ENCODE data around the gene RAB3C. TPM values are rescaled to one million over a fixed set of nuclear protein-coding genes. Genes with fewer than 3 reads are reported as not detected.

RAB3C gene
- total RNA-seq, 1 donor from 2014 or later = 0.52 TPM

- Histone ChIP-seq H3K4me3 (ENCODE audit: low read length in 3 of 3) (no peak overlapping the region), H3K9me3 (ENCODE audit: control insufficient read depth in 3 of 3, low read length in 3 of 3) (no peaks in the 10 kb centered on the region), H3K27ac (ENCODE audit: low read depth, low read length) (no peak overlapping the region), H3K4me1 (ENCODE audit: control insufficient read depth in 3 of 3, insufficient read depth in 3 of 3, low read length in 3 of 3) (no peaks in the 10 kb centered on the region), H3K9ac (ENCODE audit: low read depth in 1 of 3, low read length in 3 of 3) (no peak overlapping the region), H3K36me3 (ENCODE audit: control insufficient read depth in 3 of 3, insufficient read depth in 3 of 3, low read length in 3 of 3) (no peaks in the 10 kb centered on the region), H3K27me3 (ENCODE audit: control insufficient read depth in 3 of 3, insufficient read depth in 3 of 3, low read length in 3 of 3) (peaks cover 0 to 3% (median 0%) of the 10 kb centered on the region in 3 donors)
These were observed 192.9 kb downstream of the RAB3C start for GRCh38 chr5:58775701-58776262.

GRCh38 chr5:58776559-58776958, 193.7 kb downstream of the RAB3C start:
- H3K4me3 ChIP-seq (ENCODE audit: low read length in 3 of 3) = no peak overlapping the region
- H3K36me3 ChIP-seq (ENCODE audit: control insufficient read depth in 3 of 3, insufficient read depth in 3 of 3, low read length in 3 of 3) = no peaks in the 10 kb centered on the region
- H3K4me1 ChIP-seq (ENCODE audit: control insufficient read depth in 3 of 3, insufficient read depth in 3 of 3, low read length in 3 of 3) = no peaks in the 10 kb centered on the region
- no peaks in the 10 kb centered on the region for H3K9me3 ChIP-seq (ENCODE audit: control insufficient read depth in 3 of 3, low read length in 3 of 3)
- no peak overlapping the region for H3K9ac ChIP-seq (ENCODE audit: low read depth in 1 of 3, low read length in 3 of 3)
- peaks cover 0 to 3% (median 0%) of the 10 kb centered on the region in 3 donors for H3K27me3 ChIP-seq (ENCODE audit: control insufficient read depth in 3 of 3, insufficient read depth in 3 of 3, low read length in 3 of 3)
- no peak overlapping the region for H3K27ac ChIP-seq (ENCODE audit: low read depth, low read length)

- Histone ChIP-seq H3K27me3 (ENCODE audit: control insufficient read depth in 3 of 3, insufficient read depth in 3 of 3, low read length in 3 of 3) (peaks cover 0 to 3% (median 0%) of the 10 kb centered on the region in 3 donors), H3K36me3 (ENCODE audit: control insufficient read depth in 3 of 3, insufficient read depth in 3 of 3, low read length in 3 of 3) (no peaks in the 10 kb centered on the region), H3K9ac (ENCODE audit: low read depth in 1 of 3, low read length in 3 of 3) (no peak overlapping the region), H3K27ac (ENCODE audit: low read depth, low read length) (no peak overlapping the region), H3K4me1 (ENCODE audit: control insufficient read depth in 3 of 3, insufficient read depth in 3 of 3, low read length in 3 of 3) (no peaks in the 10 kb centered on the region), H3K4me3 (ENCODE audit: low read length in 3 of 3) (no peak overlapping the region), H3K9me3 (ENCODE audit: control insufficient read depth in 3 of 3, low read length in 3 of 3) (no peaks in the 10 kb centered on the region)
These were observed 196.0 kb downstream of the RAB3C start for GRCh38 chr5:58778888-58779287.

DNA sequence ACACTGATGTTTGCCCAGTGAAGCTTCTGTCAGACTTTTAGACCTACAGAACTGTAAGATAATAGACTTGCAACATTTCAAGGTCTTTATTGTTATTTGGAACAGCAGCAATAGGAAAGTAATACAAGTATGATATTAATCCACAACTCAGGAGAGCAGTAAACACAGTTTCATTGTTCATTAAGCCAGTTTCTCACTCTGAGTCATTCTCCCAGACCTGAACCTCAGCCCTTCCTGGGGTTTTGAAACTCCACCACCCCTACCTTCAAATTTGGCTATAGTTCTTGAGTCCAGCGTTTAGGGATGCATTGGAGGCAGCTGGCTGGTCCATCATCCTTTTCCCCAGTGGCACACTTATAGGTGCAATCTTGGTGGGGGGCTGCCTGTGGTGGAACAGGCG, 203.2 kb downstream of the RAB3C start:
- H3K4me3 ChIP-seq (ENCODE audit: low read length in 3 of 3) = no peak overlapping the region
- H3K4me1 ChIP-seq (ENCODE audit: control insufficient read depth in 3 of 3, insufficient read depth in 3 of 3, low read length in 3 of 3) = no peaks in the 10 kb centered on the region
- H3K9ac ChIP-seq (ENCODE audit: low read depth in 1 of 3, low read length in 3 of 3) = no peak overlapping the region
- peaks cover 0 to 7% (median 0%) of the 10 kb centered on the region in 3 donors for H3K9me3 ChIP-seq (ENCODE audit: control insufficient read depth in 3 of 3, low read length in 3 of 3)
- H3K36me3 ChIP-seq (ENCODE audit: control insufficient read depth in 3 of 3, insufficient read depth in 3 of 3, low read length in 3 of 3) = no peaks in the 10 kb centered on the region
- no peaks in the 10 kb centered on the region for H3K27me3 ChIP-seq (ENCODE audit: control insufficient read depth in 3 of 3, insufficient read depth in 3 of 3, low read length in 3 of 3)
- no peak overlapping the region for H3K27ac ChIP-seq (ENCODE audit: low read depth, low read length)

DNA sequence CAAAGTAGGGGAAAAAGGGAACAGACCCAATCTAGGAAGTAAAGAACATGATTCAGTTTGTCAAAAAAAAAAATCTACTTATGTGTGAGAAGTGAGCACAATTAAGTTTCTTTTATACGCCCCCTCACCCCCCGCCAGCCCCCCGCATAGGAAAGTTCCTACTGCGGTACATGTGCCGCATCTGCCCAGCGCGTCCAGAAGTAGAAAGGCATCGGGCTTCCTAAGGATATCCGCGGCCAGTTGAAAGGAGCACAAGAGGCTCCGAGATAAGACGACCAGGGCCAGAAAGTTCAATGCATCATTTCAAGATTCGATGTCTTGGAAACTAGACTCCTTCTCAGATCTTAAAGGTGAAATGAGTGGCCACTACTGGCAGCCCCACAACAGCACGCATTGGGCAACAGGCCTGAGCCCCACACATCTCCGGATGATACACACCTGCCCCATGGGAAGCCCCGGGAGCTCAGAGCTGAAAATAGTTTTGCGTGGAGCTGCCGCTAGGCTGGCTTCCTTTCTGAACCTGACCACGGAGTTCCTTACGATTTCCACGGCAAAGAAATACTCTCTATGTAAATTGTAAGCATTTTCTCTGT, 203.9 kb downstream of the RAB3C start:
- Histone ChIP-seq H3K27ac (ENCODE audit: low read depth, low read length) (no peak overlapping the region), H3K4me1 (ENCODE audit: control insufficient read depth in 3 of 3, insufficient read depth in 3 of 3, low read length in 3 of 3) (no peaks in the 10 kb centered on the region), H3K9ac (ENCODE audit: low read depth in 1 of 3, low read length in 3 of 3) (no peak overlapping the region), H3K4me3 (ENCODE audit: low read length in 3 of 3) (no peak overlapping the region), H3K36me3 (ENCODE audit: control insufficient read depth in 3 of 3, insufficient read depth in 3 of 3, low read length in 3 of 3) (no peaks in the 10 kb centered on the region), H3K9me3 (ENCODE audit: control insufficient read depth in 3 of 3, low read length in 3 of 3) (peaks cover 0 to 7% (median 0%) of the 10 kb centered on the region in 3 donors), H3K27me3 (ENCODE audit: control insufficient read depth in 3 of 3, insufficient read depth in 3 of 3, low read length in 3 of 3) (no peaks in the 10 kb centered on the region)

DNA sequence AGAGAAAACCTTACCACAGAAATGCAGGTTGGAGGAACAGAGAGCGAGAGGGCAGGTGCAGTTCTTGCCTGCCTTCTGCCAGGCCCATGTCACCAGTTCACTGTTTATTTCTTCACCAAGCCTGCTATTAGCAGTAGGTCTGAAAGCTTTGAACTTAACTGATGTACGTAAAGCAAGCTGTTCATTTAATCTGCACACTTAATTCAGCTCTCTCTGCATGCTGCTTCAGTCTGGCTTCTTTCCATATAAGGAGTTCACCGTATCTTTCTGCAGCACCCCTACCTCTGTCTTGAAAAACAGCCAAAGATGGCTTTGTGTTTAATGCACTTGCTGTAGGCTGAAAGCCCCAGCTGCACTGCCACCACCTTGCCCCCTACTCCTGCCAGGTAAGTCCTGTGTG, 205.1 kb downstream of the RAB3C start:
- H3K4me3 ChIP-seq (ENCODE audit: low read length in 3 of 3) = no peak overlapping the region
- no peak overlapping the region for H3K27ac ChIP-seq (ENCODE audit: low read depth, low read length)
- H3K9ac ChIP-seq (ENCODE audit: low read depth in 1 of 3, low read length in 3 of 3) = no peak overlapping the region
- H3K36me3 ChIP-seq (ENCODE audit: control insufficient read depth in 3 of 3, insufficient read depth in 3 of 3, low read length in 3 of 3) = no peaks in the 10 kb centered on the region
- H3K4me1 ChIP-seq (ENCODE audit: control insufficient read depth in 3 of 3, insufficient read depth in 3 of 3, low read length in 3 of 3) = no peaks in the 10 kb centered on the region
- peaks cover 0 to 7% (median 0%) of the 10 kb centered on the region in 3 donors for H3K9me3 ChIP-seq (ENCODE audit: control insufficient read depth in 3 of 3, low read length in 3 of 3)
- H3K27me3 ChIP-seq (ENCODE audit: control insufficient read depth in 3 of 3, insufficient read depth in 3 of 3, low read length in 3 of 3) = no peaks in the 10 kb centered on the region

- Histone ChIP-seq H3K27ac (ENCODE audit: low read depth, low read length) (no peak overlapping the region), H3K36me3 (ENCODE audit: control insufficient read depth in 3 of 3, insufficient read depth in 3 of 3, low read length in 3 of 3) (no peaks in the 10 kb centered on the region), H3K27me3 (ENCODE audit: control insufficient read depth in 3 of 3, insufficient read depth in 3 of 3, low read length in 3 of 3) (no peaks in the 10 kb centered on the region), H3K4me3 (ENCODE audit: low read length in 3 of 3) (no peak overlapping the region), H3K9ac (ENCODE audit: low read depth in 1 of 3, low read length in 3 of 3) (no peak overlapping the region), H3K9me3 (ENCODE audit: control insufficient read depth in 3 of 3, low read length in 3 of 3) (no peaks in the 10 kb centered on the region), H3K4me1 (ENCODE audit: control insufficient read depth in 3 of 3, insufficient read depth in 3 of 3, low read length in 3 of 3) (no peaks in the 10 kb centered on the region)
These were observed 211.2 kb downstream of the RAB3C start for GRCh38 chr5:58793888-58794657.

DNA sequence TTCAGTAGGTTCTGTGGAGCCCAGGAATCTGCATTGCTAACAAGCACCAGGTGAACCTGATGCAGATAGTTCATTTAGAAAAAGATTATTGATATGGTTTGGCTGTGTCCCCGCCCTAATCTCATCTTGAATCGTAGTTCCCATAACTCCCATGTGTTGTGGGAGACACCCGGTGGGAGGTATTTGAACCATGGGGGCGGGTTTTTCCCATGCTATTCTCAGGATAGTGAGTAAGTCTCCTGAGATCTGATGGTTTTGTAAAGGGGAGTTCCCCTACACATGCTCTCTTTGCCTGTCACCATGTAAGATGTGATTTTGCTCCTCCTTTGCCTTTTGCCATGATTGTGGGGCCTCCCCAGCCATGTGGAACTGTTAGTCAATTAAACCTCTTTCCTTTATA, 212.0 kb downstream of the RAB3C start:
- H3K4me1 ChIP-seq (ENCODE audit: control insufficient read depth in 3 of 3, insufficient read depth in 3 of 3, low read length in 3 of 3) = no peaks in the 10 kb centered on the region
- H3K36me3 ChIP-seq (ENCODE audit: control insufficient read depth in 3 of 3, insufficient read depth in 3 of 3, low read length in 3 of 3) = no peaks in the 10 kb centered on the region
- no peak overlapping the region for H3K27ac ChIP-seq (ENCODE audit: low read depth, low read length)
- H3K27me3 ChIP-seq (ENCODE audit: control insufficient read depth in 3 of 3, insufficient read depth in 3 of 3, low read length in 3 of 3) = no peaks in the 10 kb centered on the region
- H3K9ac ChIP-seq (ENCODE audit: low read depth in 1 of 3, low read length in 3 of 3) = no peak overlapping the region
- H3K4me3 ChIP-seq (ENCODE audit: low read length in 3 of 3) = no peak overlapping the region
- no peaks in the 10 kb centered on the region for H3K9me3 ChIP-seq (ENCODE audit: control insufficient read depth in 3 of 3, low read length in 3 of 3)

GRCh38 chr5:58795327-58795726, 212.5 kb downstream of the RAB3C start:
- Histone ChIP-seq H3K36me3 (ENCODE audit: control insufficient read depth in 3 of 3, insufficient read depth in 3 of 3, low read length in 3 of 3) (no peaks in the 10 kb centered on the region), H3K27me3 (ENCODE audit: control insufficient read depth in 3 of 3, insufficient read depth in 3 of 3, low read length in 3 of 3) (no peaks in the 10 kb centered on the region), H3K9ac (ENCODE audit: low read depth in 1 of 3, low read length in 3 of 3) (no peak overlapping the region), H3K4me1 (ENCODE audit: control insufficient read depth in 3 of 3, insufficient read depth in 3 of 3, low read length in 3 of 3) (no peaks in the 10 kb centered on the region), H3K4me3 (ENCODE audit: low read length in 3 of 3) (no peak overlapping the region), H3K27ac (ENCODE audit: low read depth, low read length) (no peak overlapping the region), H3K9me3 (ENCODE audit: control insufficient read depth in 3 of 3, low read length in 3 of 3) (no peaks in the 10 kb centered on the region)

GRCh38 chr5:58797021-58797420, 214.1 kb downstream of the RAB3C start:
- H3K9ac ChIP-seq (ENCODE audit: low read depth in 1 of 3, low read length in 3 of 3) = no peak overlapping the region
- no peaks in the 10 kb centered on the region for H3K36me3 ChIP-seq (ENCODE audit: control insufficient read depth in 3 of 3, insufficient read depth in 3 of 3, low read length in 3 of 3)
- no peaks in the 10 kb centered on the region for H3K27me3 ChIP-seq (ENCODE audit: control insufficient read depth in 3 of 3, insufficient read depth in 3 of 3, low read length in 3 of 3)
- H3K4me1 ChIP-seq (ENCODE audit: control insufficient read depth in 3 of 3, insufficient read depth in 3 of 3, low read length in 3 of 3) = no peaks in the 10 kb centered on the region
- no peak overlapping the region for H3K27ac ChIP-seq (ENCODE audit: low read depth, low read length)
- H3K9me3 ChIP-seq (ENCODE audit: control insufficient read depth in 3 of 3, low read length in 3 of 3) = no peaks in the 10 kb centered on the region
- no peak overlapping the region for H3K4me3 ChIP-seq (ENCODE audit: low read length in 3 of 3)
